SIG-M5 treated with dmso at 0.1 percent for 504 hours (cell line): ENCODE data around the gene LTB4R2.
"Not testable (repeated sequence)": the region's sequence is repeated elsewhere in the genome, so short reads cannot be mapped to it uniquely, and the experiment has no call there.

Experiments used
- DNase-seq: peaks from one replicate; lab custom pipeline; 2025; ENCODE audit not compliant: unreplicated experiment; lab: John Stamatoyannopoulos, UW

LTB4R2 gene

DNA sequence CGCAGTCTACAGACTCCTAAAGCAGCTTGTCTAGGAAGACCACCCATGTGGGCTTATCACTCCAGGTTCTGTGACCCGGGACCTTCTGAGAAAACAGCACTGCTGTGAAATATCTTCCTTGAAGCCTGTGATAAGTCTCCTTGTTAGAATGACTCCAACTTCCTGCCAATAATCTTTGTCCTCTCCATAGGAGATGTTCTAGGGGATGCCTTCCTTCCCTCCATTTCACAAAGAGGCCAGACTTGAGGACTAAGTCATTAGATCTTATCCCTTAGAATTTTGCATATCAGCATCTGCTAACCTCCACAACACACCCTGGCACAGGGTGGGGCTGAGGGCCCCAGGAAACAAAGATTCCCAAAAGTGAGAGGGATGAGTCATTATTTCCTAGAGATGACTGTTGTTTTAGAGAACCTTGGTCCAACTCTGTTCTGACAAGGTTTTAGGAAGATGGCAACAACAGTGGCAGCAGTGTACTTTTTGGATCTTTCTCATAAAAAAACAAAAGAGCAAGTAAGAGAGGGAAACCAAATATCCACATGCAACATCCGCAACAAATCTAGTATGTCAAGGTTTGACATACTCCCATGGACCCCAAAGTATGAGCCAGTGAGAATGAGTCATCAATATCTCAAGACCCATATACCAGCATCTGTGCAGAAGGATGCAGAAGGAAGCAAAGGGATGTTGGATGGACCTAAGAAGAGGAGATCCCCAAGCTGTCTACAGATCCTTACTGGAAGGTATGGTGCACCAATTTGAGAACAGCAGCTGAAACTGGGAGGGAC lies 7.4 kb downstream of the LTB4R2 start:
- DNase-seq: no peak

DNA sequence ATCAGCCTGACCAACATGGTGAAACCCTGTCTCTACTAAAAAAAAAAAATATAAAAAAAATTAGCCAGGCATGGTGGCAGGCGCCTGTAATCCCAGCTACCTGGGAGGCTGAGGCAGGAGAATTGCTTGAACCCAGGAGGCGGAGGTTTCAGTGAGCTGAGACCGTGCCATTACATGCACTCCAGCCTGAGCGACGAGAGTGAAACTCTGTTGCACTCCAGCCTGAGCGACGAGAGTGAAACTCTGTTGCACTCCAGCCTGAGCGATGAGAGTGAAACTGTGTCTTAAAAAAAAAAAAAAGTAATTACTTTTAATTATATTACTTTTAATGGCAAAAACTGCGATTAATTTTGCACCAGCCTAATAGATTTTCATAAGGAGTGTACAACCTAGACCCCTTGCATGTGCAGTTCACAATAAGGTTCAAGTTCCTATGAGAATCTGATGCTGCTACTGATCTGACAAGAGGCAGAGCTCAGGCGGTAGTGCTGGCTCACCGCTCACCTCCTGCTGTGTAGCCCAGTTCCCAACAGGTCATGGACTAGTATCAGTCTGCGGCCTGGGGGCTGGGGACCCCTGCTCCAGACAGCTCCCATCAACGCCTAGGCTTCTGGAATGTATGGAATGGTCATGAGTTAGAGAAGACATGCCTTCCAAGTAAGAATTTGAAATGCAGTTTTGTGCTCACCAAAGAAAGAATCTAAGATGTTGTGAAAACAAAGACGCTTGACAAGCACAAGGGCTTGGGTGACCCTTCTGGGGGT lies 11.5 kb downstream of the LTB4R2 start:
- no peak for DNase-seq

DNA sequence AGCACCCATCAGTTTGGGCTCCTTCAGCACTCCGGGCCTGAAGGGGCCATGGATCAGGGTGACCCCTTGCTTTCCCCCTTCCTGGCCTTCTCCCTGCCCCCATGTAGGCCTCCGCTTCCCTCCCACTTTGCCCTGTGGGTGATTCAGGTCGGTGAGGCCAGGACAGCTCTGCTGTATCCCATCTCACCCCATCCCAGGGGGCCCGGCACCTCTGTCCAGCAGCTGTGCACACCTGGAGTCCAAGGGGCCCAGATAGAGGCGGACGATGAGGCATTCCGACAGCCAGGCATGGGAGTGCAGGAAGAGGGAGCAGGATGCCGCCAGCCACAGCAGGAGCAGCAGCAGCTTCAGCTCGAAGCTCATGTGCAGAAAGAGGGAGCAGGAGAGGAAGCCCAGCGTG lies 12.7 kb downstream of the LTB4R2 start:
- DNase-seq: no peak

DNA sequence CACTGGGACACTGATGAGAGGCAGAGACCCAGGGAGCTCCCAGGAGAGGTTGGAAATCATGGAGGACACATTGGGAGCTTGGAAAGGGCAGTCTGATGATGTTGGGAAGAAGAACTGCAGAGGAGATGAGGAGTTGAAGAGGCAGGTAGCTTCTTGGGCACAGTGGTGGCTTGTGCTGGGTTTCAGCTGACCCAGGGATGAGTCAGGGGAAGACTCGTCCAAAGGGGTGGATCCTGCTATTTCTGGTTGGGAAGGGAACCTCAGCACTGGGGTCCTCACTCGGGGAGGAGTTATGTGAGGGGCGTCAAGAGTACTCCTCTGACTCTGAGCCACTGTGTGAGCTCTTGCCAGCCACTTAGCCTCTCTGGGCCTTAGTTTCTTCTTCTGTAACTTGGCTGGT lies 13.4 kb downstream of the LTB4R2 start:
- no peak for DNase-seq

DNA sequence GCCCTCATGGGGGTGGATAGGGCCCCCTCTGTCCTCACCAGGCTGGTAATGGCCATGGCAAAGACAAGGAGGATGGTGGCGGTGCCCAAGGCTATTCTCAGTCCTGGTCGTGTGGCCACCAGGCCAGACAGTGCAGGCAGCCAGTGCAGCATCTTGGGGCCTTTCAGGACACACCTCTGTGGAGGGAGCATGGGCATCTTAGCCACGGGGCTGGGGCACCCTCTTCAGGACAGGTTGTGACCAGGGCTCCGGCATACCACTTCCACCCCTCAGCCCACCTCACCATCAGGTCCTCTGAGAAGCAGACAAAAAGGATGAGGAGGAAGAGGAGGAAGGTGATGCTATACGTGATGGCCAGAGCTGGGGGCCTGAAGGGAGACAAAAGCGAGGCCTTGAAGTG lies 14.1 kb downstream of the LTB4R2 start:
- DNase-seq: no peak

DNA sequence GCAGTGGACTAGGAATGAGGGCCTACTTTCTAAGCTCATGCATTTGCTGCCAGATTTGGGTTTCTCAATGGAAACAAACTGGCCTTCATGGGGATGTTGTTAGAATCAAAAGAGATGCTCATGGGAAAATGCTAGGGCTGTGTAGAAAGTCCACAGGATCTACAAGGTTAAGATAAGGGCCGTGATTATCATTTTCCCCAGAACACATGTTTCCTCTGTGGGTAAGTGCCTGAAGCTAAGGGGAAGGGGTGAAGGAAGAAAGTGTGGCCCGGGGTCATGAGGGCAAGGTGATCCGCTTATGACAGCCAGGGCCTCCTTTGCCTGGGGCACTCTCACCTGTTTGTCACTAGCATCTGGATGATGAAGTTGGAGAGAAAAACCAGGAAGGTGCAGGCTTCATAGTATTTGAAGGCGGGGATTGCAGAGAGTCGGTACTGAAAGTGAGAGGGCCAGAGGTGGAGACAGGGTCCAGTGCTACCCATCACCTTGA lies 15.1 kb downstream of the LTB4R2 start:
- no peak for DNase-seq

DNA sequence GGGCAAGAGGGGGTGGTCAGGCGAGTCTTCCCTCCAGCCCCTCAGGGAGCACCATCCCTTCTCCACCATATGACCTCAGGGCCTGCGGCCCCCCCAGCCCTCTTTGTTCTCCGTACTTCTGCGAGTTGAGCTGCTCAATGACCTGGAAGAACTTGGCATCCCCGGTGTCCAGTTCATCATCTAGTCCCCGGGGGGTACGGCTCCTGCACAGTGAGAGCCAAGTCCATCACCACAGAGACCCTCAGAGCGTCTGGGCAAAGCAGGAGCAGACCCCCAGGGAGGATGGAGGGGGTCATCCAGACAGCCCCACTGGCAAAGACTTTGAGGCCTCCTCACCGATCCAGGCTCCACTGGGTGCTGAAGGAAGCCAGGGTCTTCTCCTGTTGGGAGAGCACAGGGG lies 16.0 kb downstream of the LTB4R2 start:
- no peak for DNase-seq

DNA sequence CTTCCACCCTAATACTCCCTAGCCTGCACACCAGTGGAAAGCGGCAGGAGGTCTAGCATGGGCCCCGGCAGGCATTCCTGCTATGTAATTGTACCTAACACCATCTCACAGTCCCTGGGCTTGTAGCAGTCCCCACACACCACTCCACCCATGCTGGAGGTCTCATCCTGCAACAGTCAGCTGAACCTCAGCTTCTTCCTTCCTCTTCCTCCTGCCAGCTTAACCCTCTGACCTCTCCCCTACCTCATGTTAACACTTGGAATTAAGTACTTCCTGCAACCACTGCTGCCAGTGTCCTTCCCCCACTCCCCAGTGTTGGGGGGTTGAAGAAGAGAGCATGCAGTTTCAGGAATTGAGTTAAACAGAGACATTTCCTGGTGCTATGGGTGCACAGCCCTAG lies 17.4 kb downstream of the LTB4R2 start:
- DNase-seq: no peak

DNA sequence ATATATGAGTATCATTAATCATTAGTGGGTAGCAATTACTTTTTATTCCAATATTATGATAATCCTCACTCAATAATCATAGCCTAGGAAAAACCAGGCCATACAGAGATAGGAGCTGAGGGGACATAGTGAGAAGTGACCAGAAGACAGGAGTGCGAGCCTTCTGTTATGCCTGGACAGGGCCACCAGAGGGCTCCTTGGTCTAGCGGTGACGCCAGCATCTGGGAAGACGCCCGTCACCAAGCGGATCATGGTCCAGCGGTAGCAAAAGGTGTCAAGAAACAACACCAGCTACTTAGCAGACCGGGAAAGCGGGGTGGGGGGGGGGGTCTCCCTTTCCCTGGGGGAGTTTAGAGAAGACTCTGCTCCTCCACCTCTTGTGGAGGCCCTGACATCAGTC lies 18.0 kb downstream of the LTB4R2 start:
- not testable (repeated sequence) for DNase-seq

DNA sequence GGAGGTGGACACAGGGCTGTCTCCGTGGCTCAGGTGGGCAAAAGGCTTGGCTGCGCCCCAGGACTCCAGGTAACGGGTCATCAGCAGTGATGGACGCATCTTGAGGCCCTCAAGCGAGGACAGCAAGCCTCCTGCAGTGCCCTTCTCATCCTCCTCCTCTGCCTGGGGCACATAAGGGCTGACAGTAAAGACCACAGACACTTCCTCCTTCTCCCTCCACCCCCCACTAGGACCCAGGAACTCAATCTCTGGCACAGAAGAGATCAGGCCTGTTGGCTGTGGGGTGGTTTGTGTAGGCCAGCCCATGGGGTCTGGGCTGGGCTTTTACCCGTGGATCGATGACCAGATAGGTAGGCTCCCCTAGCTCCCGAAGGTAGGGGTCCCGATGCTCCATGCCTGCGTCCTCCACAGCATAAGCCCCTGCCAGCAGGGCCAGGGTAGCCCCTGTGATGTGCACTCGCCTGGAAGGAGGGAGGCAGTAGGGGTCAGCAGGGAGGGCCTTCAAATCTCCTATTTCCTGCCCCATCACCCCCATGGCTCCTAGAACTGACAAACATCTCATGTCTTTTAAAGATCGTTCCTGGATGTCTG lies 19.2 kb downstream of the LTB4R2 start:
- no peak for DNase-seq

DNA sequence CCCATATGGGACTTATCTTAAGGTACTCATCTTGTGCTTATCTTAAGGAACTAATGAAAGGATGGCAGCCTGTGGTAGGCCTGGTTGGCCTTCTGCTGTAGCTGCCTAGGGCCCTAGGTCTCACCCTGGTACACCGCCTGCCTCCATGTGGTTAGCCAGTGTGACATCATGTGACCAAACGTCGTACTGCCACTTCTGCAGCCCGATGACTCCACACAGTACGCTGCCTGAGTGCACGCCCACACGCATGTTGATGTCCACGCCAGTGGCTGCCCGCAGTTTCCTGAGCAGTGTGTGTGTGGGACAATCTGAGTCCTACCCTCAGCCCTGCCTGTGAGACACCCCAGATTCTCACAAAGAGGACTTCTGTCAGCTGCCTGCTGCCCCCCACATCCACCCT lies 19.8 kb downstream of the LTB4R2 start:
- DNase-seq: no peak

DNA sequence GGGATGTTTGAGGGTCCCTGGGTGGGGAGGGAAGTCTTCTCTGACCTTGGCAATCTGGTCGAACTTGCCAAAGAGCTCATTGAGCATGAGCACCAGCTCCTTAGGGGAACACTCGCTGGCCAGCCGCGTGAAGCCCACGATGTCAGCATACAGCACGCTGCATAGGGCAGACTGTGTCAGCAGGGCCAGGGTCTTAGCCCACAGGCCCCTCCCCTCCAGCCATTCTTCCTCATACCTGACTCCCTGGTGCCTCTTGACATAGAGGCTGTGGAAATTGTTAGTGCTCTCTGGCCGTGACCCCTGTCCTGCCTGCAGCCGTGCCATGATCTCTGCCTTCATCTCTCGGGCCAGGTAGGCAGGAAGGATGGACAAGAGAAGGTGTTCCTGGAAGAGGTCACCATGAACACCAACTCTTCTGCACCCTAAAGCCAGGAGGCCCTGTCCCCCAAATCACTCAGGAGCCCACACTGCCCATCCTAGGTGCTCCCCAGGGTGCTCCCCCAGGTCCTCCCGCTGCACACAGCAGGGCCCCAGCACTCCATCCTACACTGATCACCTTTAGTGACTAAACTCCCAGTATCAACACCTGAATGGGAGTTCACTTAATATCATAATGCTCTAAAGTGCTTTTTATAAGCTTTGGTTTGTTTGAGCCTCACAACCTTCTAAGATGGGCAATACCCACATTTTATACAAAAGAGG lies 21.2 kb downstream of the LTB4R2 start:
- DNase-seq: no peak

DNA sequence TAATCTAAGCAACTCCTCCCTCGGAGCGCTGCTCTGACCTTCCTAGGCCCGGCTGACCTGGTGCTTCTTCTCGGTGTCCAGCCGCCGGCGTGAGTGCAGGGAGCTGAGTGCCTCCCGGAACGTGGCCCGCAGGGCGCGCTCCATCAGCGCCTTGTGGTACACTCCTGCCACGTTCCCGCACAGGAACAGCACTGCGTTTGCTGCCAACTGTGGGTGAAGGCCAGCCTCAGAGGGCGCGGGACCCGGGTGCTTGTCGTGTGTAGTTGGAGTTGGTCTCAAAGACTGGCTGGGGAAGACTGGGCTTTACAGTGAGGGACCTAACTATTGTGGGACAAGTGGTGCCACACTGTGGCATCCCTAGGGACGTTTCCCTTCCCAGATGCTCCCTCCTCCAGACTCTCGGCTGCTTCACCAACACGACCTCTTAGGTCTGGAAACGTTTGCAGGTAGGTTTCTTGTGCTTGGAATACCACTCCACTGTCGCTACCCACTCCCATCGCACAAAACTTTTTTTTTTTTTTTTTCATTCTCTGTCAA lies 21.9 kb downstream of the LTB4R2 start:
- DNase-seq: no peak

DNA sequence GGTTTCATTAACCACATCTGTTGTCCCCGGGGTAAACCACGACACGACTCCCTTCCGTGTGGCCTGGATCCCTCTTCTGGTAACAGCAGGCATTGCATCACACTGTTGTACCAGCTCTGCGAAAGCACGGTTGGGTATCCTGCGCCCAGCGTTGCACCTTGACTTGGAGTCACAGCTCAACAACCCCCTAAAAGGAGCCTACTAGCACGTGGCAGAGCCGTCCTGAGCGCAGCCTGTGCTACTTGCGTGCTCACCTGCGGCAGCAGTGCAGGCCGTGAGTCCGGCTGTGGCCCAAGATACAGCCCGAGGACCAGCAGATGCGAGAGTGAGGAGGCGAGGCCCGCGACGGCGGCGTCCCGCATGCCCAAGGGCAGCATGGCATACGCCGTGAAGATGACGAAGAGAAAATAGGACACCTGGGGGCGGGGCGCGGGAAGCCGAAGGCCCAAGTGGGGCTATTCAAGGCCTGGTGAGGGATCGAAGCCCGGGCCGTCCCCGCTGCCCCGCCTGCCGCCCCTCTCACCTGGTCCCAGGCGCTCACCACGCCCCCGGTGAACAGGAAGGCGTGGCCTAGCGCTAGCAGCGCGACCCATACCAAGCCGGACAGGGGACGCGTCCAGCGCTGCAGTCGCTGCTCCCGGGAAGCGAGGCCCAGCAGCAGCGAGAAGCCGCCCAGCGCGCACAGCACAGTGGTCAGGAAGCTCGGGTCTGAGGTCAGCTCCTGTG lies 22.5 kb downstream of the LTB4R2 start:
- DNase-seq: peak; percentile 73

DNA sequence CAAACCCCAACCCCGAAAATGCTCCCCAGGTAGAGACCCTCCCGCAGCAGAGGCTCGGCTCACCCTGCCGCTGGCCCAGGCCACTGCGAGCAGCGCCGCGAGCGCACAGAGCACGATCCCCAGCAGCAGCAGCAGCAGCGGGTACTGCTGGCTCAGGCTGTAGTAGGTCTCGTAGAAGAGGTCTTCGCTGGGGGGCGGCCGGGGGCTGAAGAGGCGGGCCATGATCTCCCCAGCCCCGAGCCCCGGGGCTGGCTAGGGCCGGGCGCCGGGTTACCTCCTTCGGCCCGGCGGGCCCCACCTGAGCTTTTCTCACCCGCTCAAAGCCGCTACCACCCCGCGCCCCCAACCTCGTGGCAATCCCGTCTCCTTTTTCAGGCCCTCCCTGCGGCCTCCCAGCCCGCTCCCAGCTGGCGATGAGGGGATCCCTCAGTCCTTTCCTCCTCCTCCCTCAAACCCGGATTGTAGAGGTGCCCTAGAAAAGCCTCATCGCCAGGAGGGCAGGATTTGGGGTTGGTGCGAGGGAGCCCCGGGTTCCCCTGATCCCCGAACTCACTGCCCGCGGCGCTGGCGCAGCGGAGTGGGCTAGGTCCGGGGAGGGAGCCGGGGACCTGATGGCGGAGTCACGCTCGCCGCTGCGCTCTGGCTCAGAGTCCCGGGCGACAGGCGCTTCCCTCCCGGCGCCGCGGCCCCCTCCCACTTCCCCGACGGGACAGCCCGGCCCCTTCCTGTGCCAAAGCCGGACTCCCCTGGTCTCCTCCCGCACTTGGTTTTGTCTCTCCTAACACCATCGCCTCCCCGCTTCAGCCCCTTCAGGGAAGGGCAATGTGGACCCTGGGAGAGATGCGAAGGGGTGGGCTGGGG lies 24.7 kb downstream of the LTB4R2 start, which contains the start of gene ADCY4:
ADCY4 (minus strand) TSS at position 641 of the 861 bp plus-strand sequence; CDS start at position 222, 419 bp downstream.
- no peak for DNase-seq

DNA sequence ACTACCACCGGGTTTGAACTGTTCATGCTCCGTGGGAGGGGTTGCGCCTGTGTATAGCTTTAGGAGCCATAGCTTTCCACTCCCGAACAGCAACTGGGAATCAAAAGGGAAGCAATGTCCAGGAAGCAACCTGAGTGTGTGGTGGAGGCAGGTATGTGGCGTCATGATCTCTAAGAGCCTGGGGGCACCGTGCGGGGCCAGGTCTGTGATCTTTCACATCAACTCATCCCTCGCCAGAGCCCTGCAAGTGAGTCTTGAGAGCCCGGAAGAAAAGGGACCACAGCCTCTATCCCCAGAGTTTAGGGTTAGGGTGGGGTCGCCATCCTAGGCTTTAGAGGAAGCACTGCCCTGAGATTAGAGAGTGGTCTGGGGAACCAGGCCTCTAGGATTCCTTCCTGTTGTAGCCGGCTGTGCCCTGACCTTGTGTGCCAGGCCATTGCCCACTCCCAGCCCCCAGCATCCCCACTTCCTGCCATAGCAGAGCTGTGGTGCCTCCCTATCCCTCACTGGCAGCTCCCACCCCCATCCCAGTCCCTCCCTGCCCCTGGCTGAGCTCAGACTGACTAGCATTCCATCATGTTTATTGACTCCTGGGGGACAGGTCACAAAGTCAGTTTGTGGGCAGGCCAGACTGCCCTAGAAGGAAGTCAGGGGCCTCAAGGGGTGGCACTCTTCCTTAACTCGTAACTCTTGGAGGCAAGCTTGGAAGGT lies 25.7 kb downstream of the LTB4R2 start:
- no peak for DNase-seq

DNA sequence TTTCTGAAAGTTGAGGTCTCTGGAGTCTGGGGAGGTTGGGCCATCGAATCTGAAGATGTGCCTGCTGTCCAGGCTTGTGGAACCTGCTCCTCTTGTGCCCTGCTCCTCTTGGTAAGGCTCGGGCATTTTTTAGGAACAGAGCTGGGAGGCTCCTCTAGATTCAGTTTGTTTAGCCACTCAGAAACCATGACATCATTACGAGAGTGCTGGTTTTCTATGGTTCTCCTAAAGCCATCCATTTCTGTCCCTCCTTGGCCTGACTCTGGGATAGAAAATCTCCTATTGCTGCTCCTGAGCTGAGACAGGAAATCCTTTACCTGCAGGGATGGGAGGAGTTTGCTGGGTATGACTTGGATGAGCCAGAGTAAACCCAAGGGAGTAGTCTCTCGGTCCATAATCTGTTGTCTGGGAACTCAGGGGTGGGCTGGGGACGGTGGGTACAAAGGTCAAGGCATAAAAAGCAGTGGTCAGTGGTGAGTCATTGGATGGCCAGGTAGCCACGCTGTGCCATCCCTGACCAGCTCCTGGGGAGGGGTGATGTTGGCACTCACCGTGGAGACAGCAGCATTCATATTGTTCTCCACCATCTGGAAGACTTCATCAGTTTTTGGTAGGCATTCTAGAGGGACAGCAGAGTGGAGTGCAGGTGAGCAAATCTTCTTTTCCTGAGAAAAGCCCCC lies 27.3 kb downstream of the LTB4R2 start:
- DNase-seq: no peak

DNA sequence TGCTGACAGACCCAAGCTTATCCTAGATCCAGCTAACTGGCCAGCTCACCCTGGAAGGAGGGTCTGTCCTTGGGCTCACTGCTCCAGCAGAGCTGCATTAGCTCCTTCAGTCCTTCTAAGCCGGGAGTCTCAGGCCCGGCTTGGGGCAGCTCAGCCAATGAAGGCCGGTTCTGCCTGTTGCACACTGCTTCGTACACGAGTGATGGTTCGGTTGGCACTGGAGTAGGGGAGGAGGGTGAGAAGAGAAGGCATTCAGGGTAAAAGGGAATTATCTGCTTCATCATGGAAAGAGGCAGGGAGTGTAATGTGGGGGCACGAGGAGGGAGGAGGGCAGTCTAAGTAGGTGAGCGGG lies 27.9 kb downstream of the LTB4R2 start:
- no peak for DNase-seq
